SK-N-SH (cell line): ENCODE data around the gene PADI2. TPM values are rescaled to one million over a fixed set of nuclear protein-coding genes. Genes with fewer than 3 reads are reported as not detected.

Experiments used
- CTCF ChIA-PET: fragments of 300-600, 350-600 bp; formaldehyde crosslinking; extraction: SDS; loops from one replicate; lab custom pipeline; 2021; lab: Yijun Ruan, JAX
- POLR2A ChIA-PET: fragments of 350-600 bp; sonication (Branson Sonifier 250); formaldehyde crosslinking; extraction: SDS; loops from one replicate; lab custom pipeline; 2020; ENCODE audit warnings: antibody characterized with exemption, inconsistent platforms; lab: Yijun Ruan, JAX
- DNase-seq: peaks from one replicate; pipeline ENCODE4 v3.0.0; 2012
- H2AFZ ChIP-seq: fragments of 200-600 bp; sonication (generic); 2 replicates; pipeline ENCODE4 v1.8.1; 2016; ENCODE audit warnings: antibody characterized with exemption, mild to moderate bottlenecking, low read depth
- H3F3A ChIP-seq: fragments of 200-600 bp; sonication (generic); replicated peaks from 2 replicates; pipeline ENCODE3; 2016; ENCODE audit warnings: antibody characterized with exemption, mild to moderate bottlenecking; ENCODE audit not compliant: insufficient read depth
- H3K27ac ChIP-seq, 2 experiments: fragments of 200-500 bp in 1 of 2; fragments of 200-600 bp in 1 of 2; sonication (Bioruptor generic) in 1 of 2; sonication (generic), shearing (Covaris generic) in 1 of 2; 2 replicates each; pipeline versions ENCODE4 v1.5.1 to v1.6.1; 2014 to 2016; ENCODE audit warnings: low read depth in 2 of 2, inconsistent platforms in 1 of 2, low read length in 1 of 2, mild to moderate bottlenecking in 1 of 2, mixed read lengths in 1 of 2
- H3K27me3 ChIP-seq: fragments of 200-600 bp; sonication (generic), shearing (Covaris generic); 2 replicates; pipeline ENCODE4 v1.6.1; 2016; ENCODE audit warnings: mixed run types; ENCODE audit not compliant: insufficient read depth
- H3K36me3 ChIP-seq, 2 experiments: fragments of 200-500 bp in 1 of 2; fragments of 200-600 bp in 1 of 2; sonication (Bioruptor generic) in 1 of 2; sonication (generic) in 1 of 2; replicated peaks in 1 of 2; 2 replicates each; pipeline versions ENCODE3 to v1.5.1; 2014 to 2016; ENCODE audit warnings: low read length in 1 of 2, mild to moderate bottlenecking in 1 of 2; ENCODE audit not compliant: insufficient read depth in 2 of 2, control insufficient read depth in 1 of 2
- H3K4me1 ChIP-seq, 2 experiments: fragments of 200-500 bp in 1 of 2; fragments of 200-600 bp in 1 of 2; sonication (Bioruptor generic) in 1 of 2; sonication (generic), shearing (Covaris generic) in 1 of 2; 2 replicates each; pipeline versions ENCODE4 v1.5.1 to v1.6.1; 2014 to 2016; ENCODE audit warnings: low read depth in 1 of 2, low read length in 1 of 2, mixed run types in 1 of 2; ENCODE audit not compliant: insufficient read depth in 2 of 2, control insufficient read depth in 1 of 2
- H3K4me2 ChIP-seq: fragments of 200-600 bp; sonication (generic), shearing (Covaris generic); 2 replicates; pipeline ENCODE4 v1.6.1; 2017; ENCODE audit warnings: mixed run types
- H3K4me3 ChIP-seq, 2 experiments: fragments of 200-500 bp in 1 of 2; fragments of 200-600 bp in 1 of 2; sonication (Bioruptor generic) in 1 of 2; sonication (generic), shearing (Covaris generic) in 1 of 2; 2 replicates each; pipeline versions ENCODE4 v1.5.1 to v1.8.1; 2014 to 2016; ENCODE audit warnings: low read depth in 2 of 2, inconsistent platforms in 1 of 2, low read length in 1 of 2, mild to moderate bottlenecking in 1 of 2, mixed read lengths in 1 of 2, moderate library complexity in 1 of 2
- H3K79me2 ChIP-seq: fragments of 200-600 bp; sonication (generic); 2 replicates; pipeline ENCODE4 v1.8.1; 2017; ENCODE audit warnings: mild to moderate bottlenecking; ENCODE audit not compliant: insufficient read depth
- H3K9ac ChIP-seq: fragments of 200-600 bp; sonication (generic); 2 replicates; pipeline ENCODE4 v1.6.1; 2017; ENCODE audit warnings: mixed run types
- H3K9me2 ChIP-seq: fragments of 200-600 bp; sonication (generic); 2 replicates; pipeline ENCODE4 v1.6.1; 2017; ENCODE audit warnings: mixed run types
- H3K9me3 ChIP-seq: fragments of 200-600 bp; sonication (generic); 2 replicates; pipeline ENCODE4 v1.6.1; 2017; ENCODE audit warnings: mixed run types, mild to moderate bottlenecking, moderate library complexity
- H4K20me1 ChIP-seq: fragments of 200-600 bp; sonication (generic); 2 replicates; pipeline ENCODE4 v1.6.1; 2017; ENCODE audit warnings: mild to moderate bottlenecking, mixed run types; ENCODE audit not compliant: insufficient read depth
- CHD2 ChIP-seq: fragments of 150-350 bp; IDR thresholded peaks from 2 replicates; pipeline ENCODE4 v1.6.1; 2018; ENCODE audit warnings: low read length; ENCODE audit not compliant: partially characterized antibody
- ELF1 ChIP-seq: IDR thresholded peaks from 2 replicates; pipeline ENCODE4 v1.4.0; 2012
- EP300 ChIP-seq, 2 experiments: IDR thresholded peaks; 2 replicates each; pipeline versions ENCODE4 v1.4.0 to v1.6.1; 2012; ENCODE audit warnings: borderline replicate concordance in 1 of 2, low read depth in 1 of 2, low read length in 1 of 2
- FOSL2 ChIP-seq: IDR thresholded peaks from 2 replicates; pipeline ENCODE4 v1.4.0; 2012; ENCODE audit warnings: low read depth, mild to moderate bottlenecking, moderate library complexity, borderline replicate concordance
- FOXJ3 ChIP-seq: sonication (generic); formaldehyde crosslinking; IDR thresholded peaks from 2 replicates; pipeline ENCODE4 v1.5.1; 2020; ENCODE audit warnings: mild to moderate bottlenecking, missing genetic modification reagents
- FOXM1 ChIP-seq: IDR thresholded peaks from 2 replicates; pipeline ENCODE4 v1.4.0; 2012; ENCODE audit warnings: low read depth, mild to moderate bottlenecking
- MEF2A ChIP-seq: IDR thresholded peaks from 2 replicates; pipeline ENCODE4 v1.4.0; 2012; ENCODE audit warnings: low read depth, borderline replicate concordance
- NFIC ChIP-seq: IDR thresholded peaks from 2 replicates; pipeline ENCODE4 v1.4.0; 2012; ENCODE audit warnings: borderline replicate concordance
- POLR2AphosphoS5 ChIP-seq: IDR thresholded peaks from 2 replicates; pipeline ENCODE4 v1.6.1; 2012; ENCODE audit warnings: low read depth, low read length
- RAD21 ChIP-seq: IDR thresholded peaks from 2 replicates; pipeline ENCODE4 v1.6.1; 2012; ENCODE audit warnings: mild to moderate bottlenecking, low read length
- RXRA ChIP-seq: IDR thresholded peaks from 2 replicates; pipeline ENCODE4 v1.4.0; 2012; ENCODE audit warnings: low read depth, mild to moderate bottlenecking, borderline replicate concordance
- SMC3 ChIP-seq: IDR thresholded peaks from 2 replicates; pipeline ENCODE4 v1.6.1; 2012; ENCODE audit warnings: low read depth, low read length, improper control_type of control experiment
- TAF1 ChIP-seq: IDR thresholded peaks from 2 replicates; pipeline ENCODE4 v1.6.1; 2012; ENCODE audit warnings: low read depth, mild to moderate bottlenecking, low read length, moderate library complexity, borderline replicate concordance
- WGBS: methylation state at CpG from one replicate; pipeline ENCODE4 v1.1.6; 2017; ENCODE audit warnings: low lambda C conversion rate; 5-methylcytosine and 5-hydroxymethylcytosine counted together
- polyA plus RNA-seq, 3 experiments: library from polyadenylated mRNA; depleted of rRNA; stranded (reverse); fragments of >200 nt; gene quantifications; 2 replicates each; pipeline ENCODE4 v1.2.3, GENCODE V29; 2012
- TF ChIP-seq, protein P1 (sequence below): IDR thresholded peaks from 2 replicates; pipeline ENCODE4 v1.6.1; 2012; ENCODE audit warnings: mild to moderate bottlenecking, low read depth, low read length, moderate library complexity
- TF ChIP-seq, protein P2 (sequence below): fragments of 150-350 bp; IDR thresholded peaks from 2 replicates; pipeline ENCODE4 v1.6.1; 2016; ENCODE audit warnings: mild to moderate bottlenecking, low read depth, low read length

Gene PADI2
- polyA plus RNA-seq, 1 of the 3 experiments (the other 2 are of a cell fraction), result 0.58 TPM

DNA sequence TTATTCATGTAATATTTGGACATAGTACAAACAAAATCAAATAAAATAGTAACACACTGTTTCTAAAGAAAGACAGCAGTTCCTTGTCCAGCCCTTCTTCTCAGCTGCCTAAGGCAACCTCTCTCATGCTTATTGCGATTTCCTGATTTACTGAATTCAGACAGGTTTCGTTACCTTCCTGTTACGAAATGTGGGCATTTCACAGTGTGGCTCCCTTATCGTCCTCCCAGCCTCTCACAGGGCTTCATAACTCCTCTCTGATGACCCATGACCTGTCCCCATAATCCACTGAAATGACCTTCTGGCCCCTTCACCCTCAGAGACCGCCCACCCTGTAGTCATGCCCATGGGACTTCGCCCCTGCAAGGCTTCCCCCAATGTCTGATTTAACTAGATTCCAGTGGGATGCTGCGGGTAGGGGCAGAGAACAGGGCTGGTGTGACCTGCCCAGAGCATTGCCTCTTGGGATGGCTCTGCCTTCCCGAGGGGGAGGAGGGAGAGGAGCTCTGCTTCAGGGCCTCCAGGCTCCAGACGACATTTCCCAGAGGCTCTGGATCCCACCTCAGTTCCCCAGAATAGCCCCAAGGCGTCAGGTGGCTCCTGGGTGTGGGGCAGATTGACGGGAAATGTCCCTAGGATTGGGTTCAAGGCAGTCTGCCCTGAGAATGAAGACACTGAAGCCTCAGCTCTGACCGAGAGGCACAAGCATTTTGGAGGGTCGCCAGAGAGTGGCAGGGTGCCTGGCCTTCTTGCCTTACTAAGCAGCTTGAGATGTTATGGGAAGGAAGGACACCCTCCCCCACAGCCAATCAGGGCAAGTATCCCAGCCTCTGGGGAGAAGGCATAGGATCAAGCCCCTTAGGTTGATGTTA lies 20.6 kb downstream of the PADI2 start:
- CTCF ChIA-PET, result interaction anchor here (1.3 kb wide), 1 partner anchor 18 kb away, joined by 3 read pairs; no protein-coding TSS in a partner anchor
- no peaks in the 10 kb centered on the region for H4K20me1 ChIP-seq
- 52% methylated on average over 9 of the region's 13 CpGs for WGBS

More for the DNA sequence above, 20.6 kb downstream of the PADI2 start:
- no peak for DNase-seq
- no peaks in the 10 kb centered on the region for H3F3A ChIP-seq
- no peak overlapping the region for H3K4me2 ChIP-seq
- no peak overlapping the region for H2AFZ ChIP-seq
- no peaks in the 10 kb centered on the region for H3K9me3 ChIP-seq
- POLR2A ChIA-PET, result no interaction called here
- no peak overlapping the region for H3K4me3 ChIP-seq
- no peak overlapping the region for H3K9ac ChIP-seq
- no peaks in the 10 kb centered on the region for H3K36me3 ChIP-seq
- H3K4me1 ChIP-seq, result no peaks in the 10 kb centered on the region
- H3K27me3 ChIP-seq, result no peaks in the 10 kb centered on the region
- TF ChIP-seq POLR2AphosphoS5 (no peak), RXRA (no peak), FOXJ3 (CRISPR knock-in tag) (no peak), SMC3 (no peak), ELF1 (no peak), EP300 (IDR thresholded peaks at IDR 0.05; ENCODE audit: borderline replicate concordance in 1 of 2, low read depth in 1 of 2, low read length in 1 of 2) (no peak), RAD21 (no peak), NFIC (no peak), CHD2 (no peak), FOSL2 (no peak), TAF1 (no peak), FOXM1 (no peak), MEF2A (no peak)
- TF ChIP-seq, protein P1, sequence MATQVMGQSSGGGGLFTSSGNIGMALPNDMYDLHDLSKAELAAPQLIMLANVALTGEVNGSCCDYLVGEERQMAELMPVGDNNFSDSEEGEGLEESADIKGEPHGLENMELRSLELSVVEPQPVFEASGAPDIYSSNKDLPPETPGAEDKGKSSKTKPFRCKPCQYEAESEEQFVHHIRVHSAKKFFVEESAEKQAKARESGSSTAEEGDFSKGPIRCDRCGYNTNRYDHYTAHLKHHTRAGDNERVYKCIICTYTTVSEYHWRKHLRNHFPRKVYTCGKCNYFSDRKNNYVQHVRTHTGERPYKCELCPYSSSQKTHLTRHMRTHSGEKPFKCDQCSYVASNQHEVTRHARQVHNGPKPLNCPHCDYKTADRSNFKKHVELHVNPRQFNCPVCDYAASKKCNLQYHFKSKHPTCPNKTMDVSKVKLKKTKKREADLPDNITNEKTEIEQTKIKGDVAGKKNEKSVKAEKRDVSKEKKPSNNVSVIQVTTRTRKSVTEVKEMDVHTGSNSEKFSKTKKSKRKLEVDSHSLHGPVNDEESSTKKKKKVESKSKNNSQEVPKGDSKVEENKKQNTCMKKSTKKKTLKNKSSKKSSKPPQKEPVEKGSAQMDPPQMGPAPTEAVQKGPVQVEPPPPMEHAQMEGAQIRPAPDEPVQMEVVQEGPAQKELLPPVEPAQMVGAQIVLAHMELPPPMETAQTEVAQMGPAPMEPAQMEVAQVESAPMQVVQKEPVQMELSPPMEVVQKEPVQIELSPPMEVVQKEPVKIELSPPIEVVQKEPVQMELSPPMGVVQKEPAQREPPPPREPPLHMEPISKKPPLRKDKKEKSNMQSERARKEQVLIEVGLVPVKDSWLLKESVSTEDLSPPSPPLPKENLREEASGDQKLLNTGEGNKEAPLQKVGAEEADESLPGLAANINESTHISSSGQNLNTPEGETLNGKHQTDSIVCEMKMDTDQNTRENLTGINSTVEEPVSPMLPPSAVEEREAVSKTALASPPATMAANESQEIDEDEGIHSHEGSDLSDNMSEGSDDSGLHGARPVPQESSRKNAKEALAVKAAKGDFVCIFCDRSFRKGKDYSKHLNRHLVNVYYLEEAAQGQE, result no peak
- TF ChIP-seq, protein P2, sequence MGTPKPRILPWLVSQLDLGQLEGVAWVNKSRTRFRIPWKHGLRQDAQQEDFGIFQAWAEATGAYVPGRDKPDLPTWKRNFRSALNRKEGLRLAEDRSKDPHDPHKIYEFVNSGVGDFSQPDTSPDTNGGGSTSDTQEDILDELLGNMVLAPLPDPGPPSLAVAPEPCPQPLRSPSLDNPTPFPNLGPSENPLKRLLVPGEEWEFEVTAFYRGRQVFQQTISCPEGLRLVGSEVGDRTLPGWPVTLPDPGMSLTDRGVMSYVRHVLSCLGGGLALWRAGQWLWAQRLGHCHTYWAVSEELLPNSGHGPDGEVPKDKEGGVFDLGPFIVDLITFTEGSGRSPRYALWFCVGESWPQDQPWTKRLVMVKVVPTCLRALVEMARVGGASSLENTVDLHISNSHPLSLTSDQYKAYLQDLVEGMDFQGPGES, result no peak
- no peaks in the 10 kb centered on the region for H3K9me2 ChIP-seq
- no peak overlapping the region for H3K27ac ChIP-seq
- H3K79me2 ChIP-seq, result no peaks in the 10 kb centered on the region
